Kidney (tissue), 14 donors: ENCODE results near the gene TDRKH. TPM values are rescaled to one million over a fixed set of nuclear protein-coding genes. Genes with fewer than 3 reads are reported as not detected.
A peak's percentile ranks its signal among the peaks of the same experiment; 100 is the strongest.

Experiments used
- DNase-seq, 5 donors: peaks; one replicate each; pipeline ENCODE4 v3.0.0-alpha.2; 2013 to 2020
- FAIRE-seq: peaks from 2 replicates; lab custom pipeline; 2012; peaks lifted over from hg19 to GRCh38; lab: Jason Lieb, UNC
- H3K27ac ChIP-seq, 2 donors: one replicate each; pipeline ENCODE4 v1.7.0; 2013; ENCODE audit warnings: low read depth in 2 of 2, low read length in 2 of 2, inconsistent platforms in 1 of 2
- H3K27me3 ChIP-seq: one replicate; pipeline ENCODE4 v1.7.1; 2013; ENCODE audit warnings: low read length, inconsistent platforms; ENCODE audit not compliant: control insufficient read depth, insufficient read depth
- H3K36me3 ChIP-seq, 3 donors: one replicate each; pipeline versions ENCODE4 v1.7.0 to v1.7.1; 2013; ENCODE audit warnings: low read length in 3 of 3, control low read depth in 1 of 3, inconsistent platforms in 1 of 3; ENCODE audit not compliant: insufficient read depth in 3 of 3, control insufficient read depth in 2 of 3
- H3K4me1 ChIP-seq, 3 donors: one replicate each; pipeline versions ENCODE4 v1.7.0 to v1.7.1; 2013; ENCODE audit warnings: low read length in 3 of 3, inconsistent platforms in 1 of 3, low read depth in 1 of 3; ENCODE audit not compliant: control insufficient read depth in 2 of 3, insufficient read depth in 2 of 3
- H3K4me3 ChIP-seq, 3 donors: one replicate each; pipeline versions ENCODE4 v1.7.0 to v1.8.1; 2013; ENCODE audit warnings: low read length in 3 of 3, control low read depth in 1 of 3, inconsistent platforms in 1 of 3
- H3K9ac ChIP-seq, 3 donors: one replicate each; pipeline versions ENCODE4 v1.7.0 to v1.7.1; 2013; ENCODE audit warnings: low read length in 3 of 3, control low read depth in 1 of 3, inconsistent platforms in 1 of 3
- H3K9me3 ChIP-seq, 3 donors: one replicate each; pipeline versions ENCODE4 v1.7.0 to v1.7.1; 2013; ENCODE audit warnings: low read length in 3 of 3, control low read depth in 1 of 3, inconsistent platforms in 1 of 3; ENCODE audit not compliant: control insufficient read depth in 2 of 3, insufficient read depth in 1 of 3
- intact Hi-C: fragments of 100-400 bp; cut with DNase I; formaldehyde crosslinking; loops from one replicate; pipeline ENCODE4 v1.11.1; 2022
- polyA plus RNA-seq: library from polyadenylated mRNA; stranded (reverse); fragments of 350-450 nt; fragmentation: Illumina TruSeq; extraction: RNeasy Lipid Tissue Mini Kit (QIAGEN cat#74804); gene quantifications from one replicate; pipeline ENCODE4 v1.2.3, GENCODE V29; 2014; ENCODE audit warnings: low read depth, low replicate concordance; ENCODE audit not compliant: insufficient read depth
- total RNA-seq: library from RNA; stranded (reverse); fragmentation: NEBNext Ultra II Directional; extraction: Animal tissue kit (Norgen Biotek cat#: 25700); gene quantifications from one replicate; pipeline ENCODE4 v1.2.1, GENCODE V29; 2021
- TF ChIP-seq, protein P1 (sequence below): IDR thresholded peaks from 3 replicates; pipeline ENCODE4 v1.5.1; 2012; ENCODE audit warnings: mild to moderate bottlenecking, moderate library complexity, borderline replicate concordance; ENCODE audit not compliant: insufficient read depth; ENCODE audit errors: extremely low read depth
- donor health status: control.
- donor health status: control.
- donor health status: control.
- donor health status: control.
- donor health status: control.
- donor health status: DM: yes; HTN: yes; CAD: no.
- donor health status: Normal renal cell carcinoma (clear cell type).

TDRKH gene
- total and polyA plus RNA-seq, 2 donors from 2014 or later: 5.3 to 13.5 TPM

DNA sequence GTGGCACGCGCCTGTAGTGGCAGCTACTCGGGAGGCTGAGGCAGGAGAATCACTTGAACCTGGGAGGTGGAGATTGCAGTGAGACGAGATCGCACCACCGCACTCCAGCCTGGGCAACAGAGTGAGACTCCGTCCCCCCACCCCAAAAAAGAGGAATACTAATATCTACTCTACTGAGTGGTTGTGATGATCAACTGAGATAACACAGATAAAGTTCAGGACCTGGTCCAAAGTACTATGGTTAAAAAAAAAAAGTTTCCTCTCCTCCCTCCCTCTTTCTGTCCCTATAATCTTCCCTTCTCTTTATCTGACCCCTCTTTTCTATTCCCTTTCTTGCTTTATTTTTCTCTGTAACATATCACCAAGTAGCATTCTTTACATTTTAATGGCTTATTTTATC, 45.3 kb upstream of the TDRKH start:
- no peak for DNase-seq
- intact Hi-C loops: no loop called here
- Histone ChIP-seq H3K9me3 (no peaks in the 10 kb centered on the region), H3K27ac (peak overlapping the region; percentile 89 to 90), H3K4me3 (no peak overlapping the region), H3K4me1 (peaks cover 0 to 41% (median 36%) of the 10 kb centered on the region in 3 donors), H3K27me3 (peaks cover 23% of the 10 kb centered on the region), H3K9ac (peak overlapping the region in 1 of 3 donors; percentile 79), H3K36me3 (no peaks in the 10 kb centered on the region)
- no peak for FAIRE-seq
- TF ChIP-seq, protein P1, sequence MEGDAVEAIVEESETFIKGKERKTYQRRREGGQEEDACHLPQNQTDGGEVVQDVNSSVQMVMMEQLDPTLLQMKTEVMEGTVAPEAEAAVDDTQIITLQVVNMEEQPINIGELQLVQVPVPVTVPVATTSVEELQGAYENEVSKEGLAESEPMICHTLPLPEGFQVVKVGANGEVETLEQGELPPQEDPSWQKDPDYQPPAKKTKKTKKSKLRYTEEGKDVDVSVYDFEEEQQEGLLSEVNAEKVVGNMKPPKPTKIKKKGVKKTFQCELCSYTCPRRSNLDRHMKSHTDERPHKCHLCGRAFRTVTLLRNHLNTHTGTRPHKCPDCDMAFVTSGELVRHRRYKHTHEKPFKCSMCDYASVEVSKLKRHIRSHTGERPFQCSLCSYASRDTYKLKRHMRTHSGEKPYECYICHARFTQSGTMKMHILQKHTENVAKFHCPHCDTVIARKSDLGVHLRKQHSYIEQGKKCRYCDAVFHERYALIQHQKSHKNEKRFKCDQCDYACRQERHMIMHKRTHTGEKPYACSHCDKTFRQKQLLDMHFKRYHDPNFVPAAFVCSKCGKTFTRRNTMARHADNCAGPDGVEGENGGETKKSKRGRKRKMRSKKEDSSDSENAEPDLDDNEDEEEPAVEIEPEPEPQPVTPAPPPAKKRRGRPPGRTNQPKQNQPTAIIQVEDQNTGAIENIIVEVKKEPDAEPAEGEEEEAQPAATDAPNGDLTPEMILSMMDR: no peak

DNA sequence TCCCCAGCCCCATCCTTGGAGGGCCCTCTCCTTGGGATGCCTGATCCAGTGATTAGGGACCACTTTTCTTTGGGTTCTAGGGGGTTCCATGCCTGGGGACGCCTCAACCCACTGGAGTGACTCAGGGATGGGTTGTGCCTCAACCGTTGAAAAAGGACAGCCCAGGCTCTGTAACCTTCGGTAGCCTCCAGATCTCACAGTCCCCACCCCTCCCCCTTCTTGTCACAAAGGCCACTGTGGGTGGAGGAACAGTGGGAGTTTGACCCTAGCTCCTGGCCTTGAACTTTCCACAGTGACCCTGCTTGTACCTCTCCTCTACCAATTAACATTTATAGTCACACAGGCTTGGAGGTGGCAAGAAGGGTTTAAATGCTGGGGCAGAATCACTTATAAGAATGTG, 43.9 kb upstream of the TDRKH start:
- no peaks in the 10 kb centered on the region for H3K9me3 ChIP-seq
- peaks cover 0 to 50% (median 36%) of the 10 kb centered on the region in 3 donors for H3K4me1 ChIP-seq
- no peak for FAIRE-seq
- intact Hi-C loops: no loop called here
- no peaks in the 10 kb centered on the region for H3K36me3 ChIP-seq
- TF ChIP-seq, protein P1: no peak
- peak overlapping the region in 1 of 2 donors; percentile 30 for H3K27ac ChIP-seq
- no peak overlapping the region for H3K4me3 ChIP-seq
- no peak overlapping the region for H3K9ac ChIP-seq
- peaks cover 13% of the 10 kb centered on the region for H3K27me3 ChIP-seq
- DNase-seq: no peak

DNA sequence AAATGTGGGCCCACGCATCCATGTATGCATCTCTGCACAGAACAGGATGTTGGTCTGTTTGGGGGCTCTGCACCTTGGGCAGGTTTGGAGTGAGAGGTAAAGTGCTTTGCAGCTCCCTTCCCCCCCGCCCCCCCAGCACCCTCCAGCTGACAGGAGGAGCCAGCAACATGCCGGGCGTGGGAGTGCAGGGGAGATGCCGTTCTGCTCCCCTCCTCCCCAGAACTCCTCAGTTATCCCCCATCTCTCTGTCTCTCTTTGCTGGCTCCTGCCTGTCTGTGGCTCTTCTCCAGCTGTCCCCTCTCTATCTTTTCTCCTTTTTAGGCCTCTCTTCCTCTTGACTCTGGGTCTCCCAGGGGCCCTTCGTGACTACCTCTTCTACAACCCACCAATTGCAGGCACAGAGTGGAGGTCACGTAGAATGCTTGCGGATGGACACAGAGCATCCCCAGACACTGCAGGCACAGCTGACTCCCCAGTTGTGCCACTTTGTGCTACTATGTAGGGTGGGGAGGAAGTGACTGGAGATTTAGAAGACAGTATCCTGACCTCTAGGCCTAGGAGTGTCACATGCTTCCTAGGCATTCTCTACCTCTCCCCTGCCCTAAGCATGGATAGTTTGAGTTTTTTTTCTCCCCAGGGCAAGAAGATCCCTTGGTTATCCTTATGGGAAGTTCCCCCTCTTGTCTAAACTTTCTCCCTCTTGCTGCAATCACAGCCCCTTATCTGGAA, 43.0 kb upstream of the TDRKH start:
- Histone ChIP-seq H3K36me3 (peaks cover 0 to 2% (median 0%) of the 10 kb centered on the region in 3 donors), H3K4me3 (peak overlapping the region in 2 of 3 donors; percentile 36 to 54), H3K9me3 (no peaks in the 10 kb centered on the region), H3K27ac (peak overlapping the region; percentile 75 to 88), H3K27me3 (peaks cover 8% of the 10 kb centered on the region), H3K4me1 (peaks cover 0 to 46% (median 35%) of the 10 kb centered on the region in 3 donors), H3K9ac (peak overlapping the region in 1 of 3 donors; percentile 77)
- TF ChIP-seq, protein P1: no peak
- DNase-seq: no peak
- FAIRE-seq: no peak
- intact Hi-C loops: no loop called here
